PC-3 (cell line): Measurements from ENCODE around the gene NCF4. TPM values are rescaled to one million over a fixed set of nuclear protein-coding genes. Genes with fewer than 3 reads are reported as not detected.

ENCODE experiments used
- ATAC-seq: fragments of 200-7000 bp; cut with Tn5 transposase; 2 replicates; pipeline ENCODE4 v1.9.1; 2020; ENCODE audit warnings: mild to moderate bottlenecking, moderate library complexity
- BruUV-seq: library from RNA; stranded (reverse); fragments of 400-500 nt; replicated peaks from 2 replicates; lab custom pipeline; 2021; lab: Mats Ljungman, UMichigan
- CTCF ChIA-PET: fragments of 300-600 bp; sonication (Branson Sonifier 250); formaldehyde crosslinking; loops from one replicate; lab custom pipeline; 2022; ENCODE audit warnings: antibody characterized with exemption; lab: Charles Lee
- POLR2A ChIA-PET: fragments of 300-600 bp; sonication (Branson Sonifier 250); formaldehyde crosslinking; loops from one replicate; lab custom pipeline; 2022; ENCODE audit warnings: antibody characterized with exemption; ENCODE audit not compliant: unreplicated experiment; lab: Charles Lee
- DNase-seq: peaks from one replicate; pipeline ENCODE4 v3.0.0-alpha.2; 2015
- H2AFZ ChIP-seq: fragments of 300-600 bp; sonication (generic); 2 replicates; pipeline ENCODE4 v1.6.0; 2016; ENCODE audit warnings: antibody characterized with exemption, low read length
- H3F3A ChIP-seq: fragments of 300-600 bp; sonication (generic); one replicate; pipeline ENCODE4 v1.6.0; 2017; ENCODE audit warnings: antibody characterized with exemption, low read length, control low read depth, mild to moderate bottlenecking; ENCODE audit not compliant: unreplicated experiment
- H3K27ac ChIP-seq: fragments of 300-600 bp; sonication (generic); 2 replicates; pipeline ENCODE4 v1.5.1; 2016; ENCODE audit warnings: mild to moderate bottlenecking, low read length
- H3K27me3 ChIP-seq: fragments of 300-600 bp; sonication (generic); 2 replicates; pipeline ENCODE4 v1.6.1; 2016; ENCODE audit warnings: low read length, mixed read lengths
- H3K36me3 ChIP-seq: fragments of 300-600 bp; sonication (generic); 2 replicates; pipeline ENCODE4 v1.6.1; 2016; ENCODE audit warnings: low read depth, mixed run types, low read length, mixed read lengths
- H3K4me1 ChIP-seq: fragments of 300-600 bp; sonication (generic); 2 replicates; pipeline ENCODE4 v1.5.1; 2016; ENCODE audit warnings: low read length; ENCODE audit not compliant: insufficient read depth
- H3K4me2 ChIP-seq: fragments of 300-600 bp; sonication (generic); 2 replicates; pipeline ENCODE4 v1.6.0; 2016; ENCODE audit warnings: low read length
- H3K4me3 ChIP-seq: fragments of 300-600 bp; sonication (generic); 2 replicates; pipeline ENCODE4 v1.5.1; 2016; ENCODE audit warnings: mild to moderate bottlenecking, low read length, mixed read lengths
- H3K79me2 ChIP-seq: fragments of 300-600 bp; sonication (generic); 2 replicates; pipeline ENCODE4 v1.6.1; 2017; ENCODE audit warnings: low read length, mixed read lengths
- H3K9ac ChIP-seq: fragments of 300-600 bp; sonication (generic); 2 replicates; pipeline ENCODE4 v1.6.0; 2016; ENCODE audit warnings: mild to moderate bottlenecking, low read length
- H3K9me2 ChIP-seq: fragments of 300-600 bp; sonication (generic); replicated peaks from 2 replicates; pipeline ENCODE4 v1.6.1; 2016; ENCODE audit warnings: mixed run types, low read length, mixed read lengths
- H3K9me3 ChIP-seq: fragments of 300-600 bp; sonication (generic); 2 replicates; pipeline ENCODE4 v1.6.1; 2016; ENCODE audit warnings: low read length, mixed read lengths
- H4K20me1 ChIP-seq: fragments of 300-600 bp; sonication (generic); 2 replicates; pipeline ENCODE4 v1.6.1; 2016; ENCODE audit warnings: low read length, mixed read lengths
- EZH2 ChIP-seq: fragments of 300-600 bp; sonication (generic); IDR thresholded peaks from one replicate; pipeline ENCODE4 v1.6.1; 2017; ENCODE audit warnings: antibody characterized with exemption, mild to moderate bottlenecking, low read length; ENCODE audit not compliant: unreplicated experiment
- EZH2phosphoT487 ChIP-seq: fragments of 300-600 bp; sonication (generic); IDR thresholded peaks from 2 replicates; pipeline ENCODE4 v1.6.1; 2018; ENCODE audit warnings: mild to moderate bottlenecking, antibody characterized with exemption, low read length, borderline replicate concordance
- intact Hi-C: fragments of 100-400 bp; cut with micrococcal nuclease; formaldehyde crosslinking; loops from 2 replicates; pipeline ENCODE4 v1.9.0; 2023
- total RNA-seq: library from RNA; depleted of rRNA; stranded (reverse); fragments of >200 nt; gene quantifications from 2 replicates; pipeline ENCODE4 v1.2.3, GENCODE V29; 2014
- TF ChIP-seq, protein P1 (sequence below): fragments of 300-600 bp; sonication (generic); conservative IDR thresholded peaks from 2 replicates; pipeline ENCODE4 v1.5.1; 2017; ENCODE audit warnings: antibody characterized with exemption, low read depth, mild to moderate bottlenecking, low read length

NCF4 gene
- total RNA-seq, 1 experiment from 2014 or later, result 0.47 TPM

DNA sequence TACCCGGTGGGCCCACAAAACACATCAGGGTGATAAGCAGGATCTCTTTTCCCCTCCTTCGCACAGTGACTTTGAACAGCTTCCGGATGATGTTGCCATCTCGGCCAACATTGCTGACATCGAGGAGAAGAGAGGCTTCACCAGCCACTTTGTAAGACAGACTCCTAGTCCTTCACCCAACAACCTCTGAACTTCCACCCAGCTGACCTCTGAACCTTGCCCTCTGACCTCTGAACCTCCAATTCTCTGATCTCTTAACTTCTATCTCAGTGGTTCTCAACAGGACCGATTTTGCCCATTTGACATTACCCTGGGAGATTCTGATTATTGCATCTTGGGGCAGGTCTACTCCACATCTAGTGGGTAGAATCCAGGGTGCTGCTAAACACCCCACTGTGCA, 3.2 kb downstream of the NCF4 start:
- H3K9ac ChIP-seq, result no peak overlapping the region
- H3K36me3 ChIP-seq, result no peaks in the 10 kb centered on the region
- H3K79me2 ChIP-seq, result no peaks in the 10 kb centered on the region
- H3K27ac ChIP-seq, result no peak overlapping the region
- H2AFZ ChIP-seq, result no peak overlapping the region
- CTCF ChIA-PET, result no interaction called here
- intact Hi-C loops, result no loop called here
- no peak overlapping the region for H3K4me3 ChIP-seq
- no peaks in the 10 kb centered on the region for H4K20me1 ChIP-seq
- no peak overlapping the region for H3K4me2 ChIP-seq
- no peaks in the 10 kb centered on the region for H3K9me3 ChIP-seq
- H3K4me1 ChIP-seq, result no peaks in the 10 kb centered on the region
- no peaks in the 10 kb centered on the region for H3F3A ChIP-seq
- no peaks in the 10 kb centered on the region for H3K9me2 ChIP-seq
- DNase-seq (no peak), ATAC-seq (no peak)
- H3K27me3 ChIP-seq, result no peaks in the 10 kb centered on the region
- TF ChIP-seq EZH2phosphoT487 (no peak), EZH2 (no peak)
- TF ChIP-seq, protein P1, sequence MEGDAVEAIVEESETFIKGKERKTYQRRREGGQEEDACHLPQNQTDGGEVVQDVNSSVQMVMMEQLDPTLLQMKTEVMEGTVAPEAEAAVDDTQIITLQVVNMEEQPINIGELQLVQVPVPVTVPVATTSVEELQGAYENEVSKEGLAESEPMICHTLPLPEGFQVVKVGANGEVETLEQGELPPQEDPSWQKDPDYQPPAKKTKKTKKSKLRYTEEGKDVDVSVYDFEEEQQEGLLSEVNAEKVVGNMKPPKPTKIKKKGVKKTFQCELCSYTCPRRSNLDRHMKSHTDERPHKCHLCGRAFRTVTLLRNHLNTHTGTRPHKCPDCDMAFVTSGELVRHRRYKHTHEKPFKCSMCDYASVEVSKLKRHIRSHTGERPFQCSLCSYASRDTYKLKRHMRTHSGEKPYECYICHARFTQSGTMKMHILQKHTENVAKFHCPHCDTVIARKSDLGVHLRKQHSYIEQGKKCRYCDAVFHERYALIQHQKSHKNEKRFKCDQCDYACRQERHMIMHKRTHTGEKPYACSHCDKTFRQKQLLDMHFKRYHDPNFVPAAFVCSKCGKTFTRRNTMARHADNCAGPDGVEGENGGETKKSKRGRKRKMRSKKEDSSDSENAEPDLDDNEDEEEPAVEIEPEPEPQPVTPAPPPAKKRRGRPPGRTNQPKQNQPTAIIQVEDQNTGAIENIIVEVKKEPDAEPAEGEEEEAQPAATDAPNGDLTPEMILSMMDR, result no peak
- POLR2A ChIA-PET, result no interaction called here
- no TSS peak for BruUV-seq

DNA sequence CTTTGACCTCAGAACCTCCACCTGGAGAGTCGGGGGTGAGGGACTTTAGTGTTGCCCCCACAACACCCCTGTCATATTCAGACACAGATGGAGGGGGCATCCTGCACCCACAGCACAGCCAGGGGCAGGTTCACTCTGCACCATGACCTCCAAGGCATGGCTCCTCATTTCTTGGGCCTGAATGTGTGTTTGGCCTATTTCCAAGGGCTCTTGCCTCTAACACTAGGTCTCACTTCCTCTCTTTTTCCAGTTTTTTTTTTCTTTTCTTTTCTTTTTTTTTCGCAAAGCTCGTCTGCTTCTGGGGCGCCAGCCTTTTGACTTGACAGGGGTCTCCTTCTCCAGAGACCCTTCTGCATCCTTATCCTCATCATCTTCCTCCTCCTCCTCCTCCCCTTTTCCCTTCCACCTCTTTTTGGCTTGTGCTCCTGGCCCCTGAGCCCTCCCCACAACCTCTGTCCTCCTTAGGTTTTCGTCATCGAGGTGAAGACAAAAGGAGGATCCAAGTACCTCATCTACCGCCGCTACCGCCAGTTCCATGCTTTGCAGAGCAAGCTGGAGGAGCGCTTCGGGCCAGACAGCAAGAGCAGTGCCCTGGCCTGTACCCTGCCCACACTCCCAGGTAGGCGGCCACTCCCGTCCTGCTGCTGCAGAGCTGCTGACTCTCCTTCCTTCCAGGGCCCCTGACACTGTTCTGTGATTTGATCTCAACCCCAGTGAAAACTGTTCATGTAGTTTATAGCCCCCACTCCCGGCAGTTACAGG, 3.8 kb downstream of the NCF4 start:
- no TSS peak for BruUV-seq
- Histone ChIP-seq H3K36me3 (no peaks in the 10 kb centered on the region), H3K79me2 (no peaks in the 10 kb centered on the region), H3K27ac (no peak overlapping the region), H3F3A (no peaks in the 10 kb centered on the region), H3K27me3 (no peaks in the 10 kb centered on the region), H3K4me1 (peaks cover under 1% of the 10 kb centered on the region; the same call in 1 of the 2 replicates), H2AFZ (no peak overlapping the region), H3K9me2 (no peaks in the 10 kb centered on the region), H3K4me2 (no peak overlapping the region), H4K20me1 (no peaks in the 10 kb centered on the region), H3K9me3 (no peaks in the 10 kb centered on the region), H3K4me3 (no peak overlapping the region), H3K9ac (no peak overlapping the region)
- intact Hi-C loops, result no loop called here
- TF ChIP-seq, protein P1, result no peak
- TF ChIP-seq EZH2, result no peak
- no peak for TF ChIP-seq EZH2phosphoT487
- ChIA-PET POLR2A (interaction anchor here (0.6 kb wide), 1 partner anchor 41 kb away, joined by 3 read pairs; no protein-coding TSS in a partner anchor), CTCF (no interaction called here)
- DNase-seq (no peak), ATAC-seq (no peak)

DNA sequence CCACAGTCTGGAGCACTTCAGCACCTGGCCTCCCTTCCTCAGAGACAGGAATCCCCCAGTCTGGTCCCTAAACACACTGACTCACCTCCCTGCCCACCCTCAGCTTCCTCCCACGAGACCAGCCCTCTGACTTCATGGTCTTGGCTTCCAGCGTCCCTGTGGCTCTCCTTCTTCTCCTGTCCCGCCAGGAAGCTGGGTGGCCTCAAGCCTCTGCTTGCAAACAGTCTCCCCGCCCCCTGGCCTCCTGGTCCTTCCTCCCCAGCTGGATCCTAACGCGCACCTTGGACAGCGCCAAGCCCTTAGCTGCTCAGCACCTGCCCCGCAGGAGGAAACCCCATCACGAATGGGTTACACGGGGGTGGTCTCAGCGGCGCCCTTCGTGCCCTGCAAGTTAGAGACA, 4.5 kb downstream of the NCF4 start:
- no peak for ATAC-seq
- H4K20me1 ChIP-seq, result no peaks in the 10 kb centered on the region
- H3K27ac ChIP-seq, result no peak overlapping the region
- H3K9me2 ChIP-seq, result no peaks in the 10 kb centered on the region
- no TSS peak for BruUV-seq
- H3K79me2 ChIP-seq, result no peaks in the 10 kb centered on the region
- H3K9ac ChIP-seq, result no peak overlapping the region
- ChIA-PET POLR2A (no interaction called here), CTCF (no interaction called here)
- intact Hi-C loops, result no loop called here
- TF ChIP-seq EZH2 (no peak), EZH2phosphoT487 (no peak)
- TF ChIP-seq, protein P1, result no peak
- H3K27me3 ChIP-seq, result no peaks in the 10 kb centered on the region
- DNase-seq, result no peak
- peaks cover 7% of the 10 kb centered on the region for H3K4me1 ChIP-seq
- no peaks in the 10 kb centered on the region for H3K36me3 ChIP-seq
- H3F3A ChIP-seq, result no peaks in the 10 kb centered on the region
- H3K9me3 ChIP-seq, result no peaks in the 10 kb centered on the region
- H2AFZ ChIP-seq, result no peak overlapping the region
- H3K4me2 ChIP-seq, result no peak overlapping the region
- H3K4me3 ChIP-seq, result no peak overlapping the region
